ENCODE measurements around the gene ASCC2.
"Not testable (repeated sequence)": the region's sequence is repeated elsewhere in the genome, so short reads cannot be mapped to it uniquely, and the experiment has no call there.

Gene ASCC2, protein sequence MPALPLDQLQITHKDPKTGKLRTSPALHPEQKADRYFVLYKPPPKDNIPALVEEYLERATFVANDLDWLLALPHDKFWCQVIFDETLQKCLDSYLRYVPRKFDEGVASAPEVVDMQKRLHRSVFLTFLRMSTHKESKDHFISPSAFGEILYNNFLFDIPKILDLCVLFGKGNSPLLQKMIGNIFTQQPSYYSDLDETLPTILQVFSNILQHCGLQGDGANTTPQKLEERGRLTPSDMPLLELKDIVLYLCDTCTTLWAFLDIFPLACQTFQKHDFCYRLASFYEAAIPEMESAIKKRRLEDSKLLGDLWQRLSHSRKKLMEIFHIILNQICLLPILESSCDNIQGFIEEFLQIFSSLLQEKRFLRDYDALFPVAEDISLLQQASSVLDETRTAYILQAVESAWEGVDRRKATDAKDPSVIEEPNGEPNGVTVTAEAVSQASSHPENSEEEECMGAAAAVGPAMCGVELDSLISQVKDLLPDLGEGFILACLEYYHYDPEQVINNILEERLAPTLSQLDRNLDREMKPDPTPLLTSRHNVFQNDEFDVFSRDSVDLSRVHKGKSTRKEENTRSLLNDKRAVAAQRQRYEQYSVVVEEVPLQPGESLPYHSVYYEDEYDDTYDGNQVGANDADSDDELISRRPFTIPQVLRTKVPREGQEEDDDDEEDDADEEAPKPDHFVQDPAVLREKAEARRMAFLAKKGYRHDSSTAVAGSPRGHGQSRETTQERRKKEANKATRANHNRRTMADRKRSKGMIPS

DNA sequence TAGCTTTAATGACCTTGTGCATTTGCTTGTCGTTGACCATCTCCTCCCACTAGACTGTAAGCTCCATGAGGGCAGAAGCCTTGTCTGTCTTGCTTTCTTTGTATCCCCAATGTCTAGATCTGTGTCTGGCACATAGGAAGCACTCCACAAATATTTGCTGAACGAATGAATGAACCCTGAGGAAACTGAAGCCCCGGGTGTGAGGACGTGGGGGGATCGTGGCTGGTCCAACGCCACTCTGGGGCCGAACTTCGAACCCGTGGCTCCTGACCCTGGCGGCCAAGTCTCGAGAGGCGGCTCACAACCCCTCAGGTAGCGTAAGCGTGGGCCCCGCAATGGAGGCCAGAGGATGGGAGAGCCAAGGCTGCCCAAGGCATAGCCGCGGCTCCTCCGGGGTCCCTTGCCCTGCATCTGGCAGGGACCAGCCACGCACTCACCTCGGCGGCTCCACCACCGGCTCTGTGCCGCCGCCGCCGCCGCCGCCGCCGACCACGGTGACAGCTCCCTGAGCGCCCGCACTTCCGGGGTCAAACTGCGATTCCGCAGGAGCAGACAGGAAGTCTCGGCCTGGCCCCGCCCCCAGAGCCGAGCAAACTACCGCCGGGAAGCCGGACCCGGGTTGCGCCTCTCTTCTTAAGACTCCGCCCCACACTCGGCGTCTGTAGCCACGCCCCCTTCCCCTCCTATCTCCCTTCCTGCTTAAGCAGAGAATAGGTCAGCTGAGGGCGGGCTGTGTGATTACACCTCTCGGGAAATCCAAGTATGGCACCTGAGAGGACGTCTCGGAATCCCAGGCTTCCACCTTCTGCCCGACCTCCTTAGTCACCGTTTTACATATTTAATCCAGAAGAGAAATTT lies at the start of gene ASCC2:
Gene ASCC2 (minus strand): TSS at position 534 of the 858 bp plus-strand sequence. CDS start 5,949 bp downstream, outside the sequence.
- peak; percentile 80 for FAIRE-seq

GRCh38 chr22:29887358-29887757 lies 49.3 kb upstream of the ASCC2 start:
- no peak for FAIRE-seq
- DNase-seq (ENCODE audit: low spot score): no peak

More for the DNA sequence above, at the start of gene ASCC2:
- DNase-seq (ENCODE audit: low spot score): peak; percentile 89

GRCh38 chr22:29886596-29886995 lies 48.5 kb upstream of the ASCC2 start:
- DNase-seq (ENCODE audit: low spot score): no peak
- no peak for FAIRE-seq

GRCh38 chr22:29885610-29886009 lies 47.5 kb upstream of the ASCC2 start:
- no peak for DNase-seq (ENCODE audit: low spot score)

DNA sequence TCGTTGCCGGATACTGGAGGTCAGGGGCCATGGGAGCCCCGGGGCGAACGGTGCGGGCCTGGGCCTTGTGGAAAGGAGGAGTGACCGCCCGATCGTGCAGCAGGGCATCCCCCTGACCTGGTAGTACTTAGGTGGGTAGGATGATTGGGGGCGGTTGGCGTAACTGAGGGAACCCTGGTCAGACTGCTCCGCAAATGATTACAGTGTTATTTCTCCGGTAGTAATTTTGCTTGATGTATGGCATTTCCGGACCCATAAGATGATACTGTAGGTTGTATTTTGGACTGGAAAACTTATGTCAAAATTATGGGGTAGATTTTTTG lies 45.7 kb upstream of the ASCC2 start:
- DNase-seq (ENCODE audit: low spot score) (no peak), FAIRE-seq (no peak)

More at GRCh38 chr22:29885610-29886009, 47.5 kb upstream of the ASCC2 start:
- FAIRE-seq: no peak

GRCh38 chr22:29883045-29883774 lies 45.1 kb upstream of the ASCC2 start, which contains the start of gene MTMR3:
MTMR3 (plus strand) TSS chr22:29883174; CDS start chr22:29971060, 87,886 bp downstream.
- DNase-seq (ENCODE audit: low spot score) (peak; percentile 73), FAIRE-seq (no peak)

DNA sequence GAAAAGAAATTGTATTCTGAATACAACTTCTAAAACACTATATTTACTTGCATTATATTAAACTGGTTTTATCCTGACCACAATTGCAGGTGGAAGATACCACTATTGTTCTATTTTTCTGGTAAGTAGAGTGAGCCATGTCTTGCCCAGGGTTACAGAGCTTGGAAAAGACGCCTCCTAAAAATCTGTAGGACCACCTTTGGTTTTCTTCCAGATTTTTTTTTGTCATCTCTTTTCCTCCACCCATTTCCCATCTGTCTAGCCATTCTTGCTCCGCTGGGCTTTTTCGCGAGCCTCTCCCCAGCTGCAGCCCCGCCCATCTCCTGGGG lies 44.6 kb upstream of the ASCC2 start:
- FAIRE-seq: no peak
- DNase-seq (ENCODE audit: low spot score): no peak

- DNase-seq (ENCODE audit: low spot score) (no peak), FAIRE-seq (no peak)
Observed at GRCh38 chr22:29879753-29880152, 41.7 kb upstream of the ASCC2 start.

DNA sequence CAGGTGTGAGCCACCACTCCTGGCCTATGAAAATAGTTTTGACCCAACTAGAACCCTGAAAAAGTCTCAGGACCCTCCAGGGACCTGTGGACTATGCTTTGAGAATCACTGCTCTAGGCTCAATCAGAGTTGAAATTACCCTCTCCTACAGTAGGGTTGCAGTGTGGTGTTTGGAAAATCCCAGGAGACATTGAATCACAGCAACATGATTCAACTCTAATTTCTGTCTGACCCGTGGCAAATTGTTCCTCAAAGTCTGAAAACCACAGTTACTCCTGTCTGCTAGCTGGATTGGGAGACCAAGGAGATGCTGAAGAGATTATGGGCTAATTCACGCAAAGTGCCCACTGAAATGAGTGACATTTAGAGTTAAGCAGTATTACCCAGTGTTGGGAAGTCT lies 39.5 kb upstream of the ASCC2 start:
- no peak for FAIRE-seq
- no peak for DNase-seq (ENCODE audit: low spot score)

DNA sequence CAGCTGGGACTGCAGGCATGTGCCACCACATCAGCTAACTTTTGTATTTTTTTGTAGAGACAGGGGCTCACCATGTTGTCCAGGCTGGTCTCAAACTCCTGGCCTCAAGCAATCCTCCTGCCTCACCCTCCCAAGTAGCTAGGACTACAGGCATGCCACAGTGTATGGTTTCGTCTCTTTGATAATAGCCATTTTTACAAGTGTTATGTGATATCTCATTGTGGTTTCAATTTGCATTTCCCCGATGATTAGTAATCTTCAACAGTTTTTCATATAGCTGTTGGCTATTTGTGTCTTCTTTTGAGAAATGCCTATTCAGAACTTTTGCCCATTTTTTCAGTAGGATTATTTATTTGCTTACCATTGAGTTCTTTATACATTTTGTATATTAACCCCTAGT lies 35.9 kb upstream of the ASCC2 start:
- DNase-seq (ENCODE audit: low spot score) (no peak), FAIRE-seq (no peak)

DNA sequence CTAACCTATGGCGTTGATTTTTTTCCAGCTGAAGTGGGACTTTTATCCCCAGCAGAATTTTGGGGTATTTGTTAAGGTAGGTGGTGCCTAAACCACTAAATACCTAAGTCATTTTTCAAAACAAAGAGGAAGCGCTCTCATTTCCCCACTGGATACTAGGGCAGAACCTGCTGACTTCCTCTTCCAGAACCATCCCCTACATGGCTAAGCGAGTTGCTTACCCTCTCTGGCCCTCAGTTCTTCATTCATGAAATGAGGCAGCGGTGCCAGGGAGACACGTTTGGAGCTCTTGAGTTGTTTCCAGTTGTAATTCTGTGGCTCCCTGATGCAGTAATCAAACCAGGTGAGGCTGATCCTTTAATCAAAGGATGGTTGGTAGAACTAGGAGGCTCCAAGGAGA lies 34.9 kb upstream of the ASCC2 start:
- DNase-seq (ENCODE audit: low spot score) (no peak), FAIRE-seq (no peak)

DNA sequence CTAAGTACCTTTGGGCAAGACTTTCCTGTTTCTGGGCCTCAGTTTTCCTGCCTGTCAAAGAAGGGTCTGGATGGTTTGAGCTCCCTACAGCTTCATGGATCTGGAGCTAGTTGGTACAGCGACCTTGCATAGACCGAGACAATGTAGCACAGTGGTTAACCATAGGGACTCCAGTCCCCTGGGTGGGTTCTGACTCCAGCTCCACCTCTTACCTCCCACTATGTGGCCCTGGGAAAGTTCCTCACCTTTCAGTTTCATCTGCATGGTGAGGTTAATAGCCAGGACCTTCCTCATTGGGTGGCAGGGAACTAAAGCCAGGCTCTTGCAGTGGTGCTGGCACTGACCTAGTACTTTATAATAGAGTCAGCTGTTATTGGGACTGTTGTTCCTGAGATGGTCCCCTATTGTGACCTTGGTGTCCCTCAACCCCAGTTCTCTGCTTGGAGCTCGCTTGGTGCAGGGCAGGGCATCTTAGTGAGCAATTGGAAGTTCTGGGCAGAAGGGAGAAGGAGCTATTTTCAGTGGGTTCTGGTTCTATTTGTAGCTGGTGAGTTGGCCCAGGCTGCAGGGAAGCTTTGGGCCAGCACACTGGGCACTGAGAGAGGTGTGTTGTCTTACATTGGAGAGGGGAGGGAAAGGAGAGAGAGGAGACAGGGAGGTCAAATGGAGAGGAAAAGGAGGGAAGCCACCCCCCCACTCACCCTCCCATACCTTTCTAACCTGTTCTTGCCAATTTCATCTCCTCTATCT lies 34.2 kb upstream of the ASCC2 start:
- no peak for FAIRE-seq
- DNase-seq (ENCODE audit: low spot score): no peak

DNA sequence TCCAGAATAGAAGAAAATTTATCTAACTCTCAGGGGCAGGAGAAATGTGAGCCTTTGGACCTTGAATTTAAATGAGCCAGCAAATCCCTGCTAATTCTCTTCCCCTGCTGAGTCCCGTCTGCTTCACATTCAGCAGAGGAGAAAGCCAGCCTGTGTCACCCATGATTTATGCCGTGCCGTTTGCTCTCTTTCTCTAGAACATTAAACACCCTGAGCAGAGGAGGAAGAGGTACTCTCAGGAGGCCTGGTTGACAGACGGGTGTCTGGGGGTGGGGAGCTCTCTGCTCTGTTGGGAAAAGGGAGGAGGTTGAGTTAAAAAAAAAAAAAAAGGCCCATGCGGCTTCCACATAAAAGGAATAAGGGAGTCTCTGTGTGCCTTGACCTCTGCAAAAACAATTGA lies 33.6 kb upstream of the ASCC2 start:
- FAIRE-seq (no peak), DNase-seq (ENCODE audit: low spot score) (no peak)

- no peak for FAIRE-seq
- DNase-seq (ENCODE audit: low spot score): peak; percentile 41
Observed at GRCh38 chr22:29870574-29870973, 32.5 kb upstream of the ASCC2 start.

DNA sequence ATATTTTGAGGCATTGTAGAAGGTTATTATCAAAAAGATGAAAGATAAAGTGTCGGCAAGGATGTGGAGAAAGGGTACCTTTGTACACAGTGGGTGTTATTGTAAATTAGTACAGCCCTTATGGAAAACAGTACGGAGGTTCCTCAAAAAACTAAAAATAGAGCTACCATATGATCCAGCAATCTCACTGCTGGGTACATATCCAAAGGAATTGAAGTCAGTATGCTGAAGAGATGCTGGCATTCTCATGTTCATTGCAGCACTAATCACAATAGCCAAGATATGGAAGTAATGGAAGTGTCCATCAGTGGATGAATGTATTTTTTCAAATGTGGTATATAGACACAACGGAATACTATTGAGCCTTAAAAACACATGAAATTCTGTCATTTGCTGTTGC lies 29.8 kb upstream of the ASCC2 start:
- FAIRE-seq (no peak), DNase-seq (ENCODE audit: low spot score) (no peak)

DNA sequence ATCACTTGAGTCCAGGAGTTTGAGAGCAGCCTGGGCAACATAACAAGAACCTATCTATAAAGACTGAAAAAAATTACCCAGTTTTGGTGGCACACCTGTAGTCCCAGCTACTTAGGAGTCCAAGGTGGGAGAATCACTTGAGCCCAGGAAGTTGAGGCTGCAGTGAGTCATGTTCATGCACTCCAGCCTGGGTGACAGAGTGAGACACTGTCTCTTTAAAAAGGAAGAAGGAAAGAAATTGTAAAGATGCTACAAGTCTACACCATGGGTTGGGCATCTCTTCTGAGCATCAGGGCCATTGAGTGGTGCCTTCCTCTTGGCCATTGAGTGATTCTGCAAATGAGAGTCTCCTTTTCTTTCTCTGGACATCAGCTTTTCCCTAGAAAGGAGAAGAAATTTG lies 29.2 kb upstream of the ASCC2 start:
- DNase-seq (ENCODE audit: low spot score) (no peak), FAIRE-seq (no peak)

DNA sequence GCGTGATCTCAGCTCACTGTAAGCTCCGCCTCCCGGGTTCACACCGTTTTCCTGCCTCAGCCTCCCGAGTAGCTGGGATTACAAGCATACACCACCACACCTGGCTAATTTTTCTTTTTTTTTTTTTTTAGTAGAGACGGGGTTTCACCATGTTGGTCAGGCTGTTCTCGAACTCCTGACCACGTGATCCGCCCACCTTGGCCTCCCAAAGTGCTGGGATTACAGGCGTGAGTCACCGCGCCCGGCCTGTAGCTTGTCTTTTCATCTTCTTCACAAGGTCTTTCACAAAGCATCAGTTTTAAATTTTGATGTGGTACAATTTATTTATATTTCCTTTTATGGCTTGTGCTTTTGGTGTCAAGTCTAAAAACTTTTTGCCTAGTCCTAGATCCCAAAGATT lies 27.5 kb upstream of the ASCC2 start:
- DNase-seq (ENCODE audit: low spot score); FAIRE-seq: not testable (repeated sequence)

DNA sequence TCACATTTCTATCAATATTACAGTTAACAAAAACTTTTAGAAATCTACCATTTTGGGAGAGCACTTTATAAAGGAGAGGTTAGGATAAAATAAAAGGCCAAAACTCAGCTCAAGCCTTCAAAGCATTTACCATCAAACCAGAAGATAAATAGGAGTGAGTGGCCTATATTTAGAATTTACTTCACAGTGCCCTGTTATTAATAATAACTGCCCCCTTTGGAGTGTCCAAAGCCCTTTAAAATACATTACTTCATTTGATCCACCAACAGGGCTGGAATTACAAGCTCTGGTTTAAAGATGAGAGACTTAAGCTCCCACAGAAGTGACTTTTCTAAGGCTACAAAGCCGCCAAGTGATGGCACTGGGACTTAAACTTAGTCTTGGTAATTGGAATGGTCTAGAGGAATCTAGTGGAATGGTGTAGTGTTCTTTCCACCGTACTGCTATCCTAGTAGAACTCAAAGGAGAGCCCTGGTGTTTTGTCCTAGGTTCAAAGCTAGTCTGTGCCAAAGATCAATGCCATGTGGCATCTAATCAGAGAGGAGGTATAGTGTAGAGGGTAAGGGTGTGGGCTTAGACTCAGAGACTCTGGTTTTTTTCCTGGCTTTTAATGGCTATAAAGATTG lies 23.7 kb upstream of the ASCC2 start:
- FAIRE-seq (no peak), DNase-seq (ENCODE audit: low spot score) (no peak)

- FAIRE-seq: no peak
- no peak for DNase-seq (ENCODE audit: low spot score)
Observed at GRCh38 chr22:29860006-29860766, 22.1 kb upstream of the ASCC2 start.

Measured in RCC 7860 (cell line).